Esophagus squamous epithelium (tissue), 5 donors: ENCODE results near the gene KCTD3. TPM values are rescaled to one million over a fixed set of nuclear protein-coding genes. Genes with fewer than 3 reads are reported as not detected.

Source experiments
- DNase-seq: peaks from one replicate; lab custom pipeline; 2025; lab: John Stamatoyannopoulos, UW
- H3K27ac ChIP-seq, 4 donors: fragments of 200-600 bp; sonication (generic); one replicate each; pipeline ENCODE4 v1.5.1; 2016 to 2019; ENCODE audit warnings: mild to moderate bottlenecking in 1 of 4
- H3K27me3 ChIP-seq, 4 donors: fragments of 200-600 bp; sonication (generic); 1 replicate in 3 of 4; 2 replicates in 1 of 4; pipeline versions ENCODE4 v1.5.1 to v1.6.0; 2017 to 2021; ENCODE audit warnings: antibody characterized with exemption in 1 of 4
- H3K36me3 ChIP-seq, 3 donors: fragments of 200-600 bp; sonication (generic); one replicate each; pipeline ENCODE4 v1.5.1; 2016 to 2019
- H3K4me1 ChIP-seq, 3 donors: fragments of 200-600 bp; sonication (generic); one replicate each; pipeline ENCODE4 v1.5.1; 2017 to 2019
- H3K4me3 ChIP-seq, 4 donors: fragments of 200-600 bp; sonication (generic); 1 replicate in 3 of 4; 2 replicates in 1 of 4; pipeline ENCODE4 v1.5.1; 2016 to 2019; ENCODE audit warnings: mild to moderate bottlenecking in 2 of 4, moderate library complexity in 1 of 4
- H3K9me3 ChIP-seq, 3 donors: fragments of 200-600 bp; sonication (generic); one replicate each; pipeline ENCODE4 v1.5.1; 2016 to 2019
- CTCF ChIP-seq, 6 experiments: fragments of 450-650 bp in 4 of 6; fragments of 200-600 bp in 2 of 6; sonication (generic) in 2 of 6; IDR thresholded peaks; one replicate each; pipeline ENCODE4 v1.5.1; 2016 to 2019; ENCODE audit warnings: antibody characterized with exemption in 6 of 6, mild to moderate bottlenecking in 4 of 6, moderate library complexity in 4 of 6
- POLR2A ChIP-seq, 4 donors: fragments of 450-650 bp; IDR thresholded peaks; one replicate each; pipeline ENCODE4 v1.6.1; 2017; ENCODE audit warnings: antibody characterized with exemption in 4 of 4, mild to moderate bottlenecking in 4 of 4, moderate library complexity in 3 of 4
- WGBS, 2 donors: methylation state at CpG; one replicate each; pipeline ENCODE4 v1.1.5; 2018; 5-methylcytosine and 5-hydroxymethylcytosine counted together
- intact Hi-C: fragments of 100-400 bp; cut with DNase I; formaldehyde crosslinking; loops from one replicate; pipeline ENCODE4 v1.15.0; 2022
- small RNA-seq, 4 donors: library from RNA; depleted of rRNA; stranded (forward); fragments of <200 nt; gene quantifications; one replicate each; pipeline ENCODE3, GENCODE V24; 2016
- total RNA-seq, 4 donors: library from RNA; depleted of rRNA; stranded (reverse); fragments of >200 nt; gene quantifications; one replicate each; pipeline ENCODE4 v1.1.0, GENCODE V29; 2016
- donor health status: DM: yes; HTN: yes; CAD: no.

The KCTD3 gene
- total RNA-seq, 4 donors from 2014 or later = 43.4 to 76.1 (median 44.9) TPM

GRCh38 chr1:215661033-215661432 is 93.9 kb downstream of the KCTD3 start:
- no peak overlapping the region for H3K4me3 ChIP-seq
- no peaks in the 10 kb centered on the region for H3K36me3 ChIP-seq
- TF ChIP-seq CTCF (IDR thresholded peaks at IDR 0.05) (no peak), POLR2A (IDR thresholded peaks at IDR 0.05) (no peak)
- no peak overlapping the region for H3K27ac ChIP-seq
- WGBS, 2 donors = 29 to 33% methylated on average over 1 of the region's 1 CpG
- no peak for DNase-seq
- H3K9me3 ChIP-seq = no peaks in the 10 kb centered on the region
- H3K4me1 ChIP-seq = no peaks in the 10 kb centered on the region
- intact Hi-C loops = no loop called here
- H3K27me3 ChIP-seq = no peaks in the 10 kb centered on the region

DNA sequence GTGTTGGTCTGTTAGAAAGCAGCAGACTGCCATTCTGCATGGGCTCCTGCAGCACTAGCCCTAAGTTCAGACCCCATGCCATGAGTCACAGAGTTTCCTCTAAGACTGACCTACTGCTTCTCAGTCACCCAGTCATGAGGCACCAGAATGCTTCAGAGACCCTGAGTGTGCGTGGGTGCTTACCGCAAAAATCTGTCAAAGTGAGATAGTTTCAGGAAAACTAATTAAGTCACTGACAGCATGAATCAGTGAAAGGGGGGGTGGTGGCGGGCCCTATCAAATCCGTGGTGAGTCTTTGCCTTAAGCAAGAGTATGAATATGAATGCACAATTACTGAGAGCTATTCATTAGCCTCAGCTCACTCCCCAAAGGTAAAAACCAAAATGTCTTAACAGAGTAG is 98.1 kb downstream of the KCTD3 start:
- WGBS, 2 donors = 25 to 78% methylated on average over 2 to 4 of the region's 4 CpGs
- H3K9me3 ChIP-seq = no peaks in the 10 kb centered on the region
- intact Hi-C loops = no loop called here
- no peak overlapping the region for H3K4me3 ChIP-seq
- H3K4me1 ChIP-seq = no peaks in the 10 kb centered on the region
- H3K27me3 ChIP-seq = no peaks in the 10 kb centered on the region
- DNase-seq = no peak
- TF ChIP-seq CTCF (IDR thresholded peaks at IDR 0.05) = no peak
- no peak for TF ChIP-seq POLR2A (IDR thresholded peaks at IDR 0.05)
- no peak overlapping the region for H3K27ac ChIP-seq
- no peaks in the 10 kb centered on the region for H3K36me3 ChIP-seq

GRCh38 chr1:215667761-215668160 is 100.7 kb downstream of the KCTD3 start:
- Histone ChIP-seq H3K4me3 (no peak overlapping the region), H3K9me3 (no peaks in the 10 kb centered on the region), H3K27me3 (no peaks in the 10 kb centered on the region), H3K4me1 (no peaks in the 10 kb centered on the region), H3K27ac (no peak overlapping the region), H3K36me3 (no peaks in the 10 kb centered on the region)
- intact Hi-C loops = no loop called here
- TF ChIP-seq POLR2A (IDR thresholded peaks at IDR 0.05) = no peak
- no peak for TF ChIP-seq CTCF (IDR thresholded peaks at IDR 0.05)
- DNase-seq = no peak
- WGBS, 2 donors = 73 to 82% methylated on average over 2 of the region's 2 CpGs

DNA sequence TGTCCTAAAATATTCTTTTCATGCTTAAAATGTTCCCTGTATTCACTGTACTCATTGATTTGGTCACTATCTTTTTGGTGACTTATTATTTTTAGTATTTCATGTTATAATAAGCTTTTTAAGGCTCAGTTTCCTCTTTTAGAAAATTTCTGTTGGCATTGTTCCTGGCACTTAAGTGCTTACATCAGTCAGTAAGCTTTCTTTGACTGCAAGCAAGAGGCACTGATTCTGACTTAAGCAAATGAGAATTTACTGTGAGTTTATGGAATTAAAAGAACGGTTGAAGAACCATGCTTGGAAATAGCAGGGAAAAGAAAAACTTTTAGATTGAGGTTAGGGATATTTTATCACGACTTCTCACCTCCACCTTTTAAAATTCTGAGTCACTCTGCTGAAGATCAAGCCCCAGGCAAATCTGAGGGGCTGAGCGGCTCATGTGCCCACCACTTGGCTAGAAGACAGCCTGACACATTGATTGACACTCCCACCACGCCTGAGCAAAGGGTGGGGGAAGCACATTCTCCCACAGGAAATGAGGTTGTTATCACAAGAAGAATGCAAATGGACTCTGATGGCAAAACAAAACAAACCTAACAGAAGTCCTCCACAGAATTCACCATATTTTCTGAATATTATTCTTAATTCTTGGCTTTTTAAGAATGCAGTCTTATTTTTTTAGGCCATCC is 102.8 kb downstream of the KCTD3 start:
- no peak for DNase-seq
- H3K27me3 ChIP-seq = no peaks in the 10 kb centered on the region
- no peak for TF ChIP-seq POLR2A (IDR thresholded peaks at IDR 0.05)
- TF ChIP-seq CTCF (IDR thresholded peaks at IDR 0.05) = no peak
- WGBS, 2 donors = 16 to 21% methylated on average over 4 of the region's 4 CpGs
- intact Hi-C loops = no loop called here
- H3K4me3 ChIP-seq = no peak overlapping the region
- no peak overlapping the region for H3K27ac ChIP-seq
- H3K36me3 ChIP-seq = no peaks in the 10 kb centered on the region
- H3K4me1 ChIP-seq = no peaks in the 10 kb centered on the region
- no peaks in the 10 kb centered on the region for H3K9me3 ChIP-seq

Small RNAs within 50 kb of the gene (small RNA-seq; reads per million reads assigned to genes)
- 0 reads per million in 4 donors for gene RF00108
